Right cardiac atrium (tissue), 5 donors: Measurements from ENCODE around the gene HABP2. TPM values are rescaled to one million over a fixed set of nuclear protein-coding genes. Genes with fewer than 3 reads are reported as not detected.

ENCODE experiments used
- ATAC-seq, 2 donors: fragments of 200-7000 bp; cut with Tn5 transposase; one replicate each; pipeline versions ENCODE4 v1.8.0 to v1.9.1; 2020; ENCODE audit warnings: moderate library complexity in 2 of 2, mild to moderate bottlenecking in 1 of 2
- DNase-seq, 3 donors: peaks; one replicate each; pipeline ENCODE4 v3.0.0-alpha.2; 2020
- H3K27ac ChIP-seq: one replicate; pipeline ENCODE4 v1.5.1; 2013; ENCODE audit warnings: mild to moderate bottlenecking, low read length, control low read depth, moderate library complexity
- H3K27me3 ChIP-seq: one replicate; pipeline ENCODE4 v1.6.1; 2013; ENCODE audit not compliant: control insufficient read depth, insufficient read depth
- H3K4me1 ChIP-seq: one replicate; pipeline ENCODE4 v1.6.1; 2013; ENCODE audit warnings: low read length; ENCODE audit not compliant: control insufficient read depth, insufficient read depth
- H3K4me3 ChIP-seq: one replicate; pipeline ENCODE4 v1.5.1; 2013; ENCODE audit warnings: low read length, control low read depth
- H3K9me3 ChIP-seq: one replicate; pipeline ENCODE4 v1.6.1; 2013; ENCODE audit warnings: low read length; ENCODE audit not compliant: control insufficient read depth
- WGBS: extraction: QIAGEN DNeasy Blood & Tissue Kit; methylation state at CpG from one replicate; pipeline ENCODE4 v1.1.7; 2013; 5-methylcytosine and 5-hydroxymethylcytosine counted together
- intact Hi-C, 4 donors: fragments of 100-400 bp; cut with DNase I; formaldehyde crosslinking; loops; one replicate each; pipeline versions ENCODE4 v1.11.0 to v1.14.0; 2022 to 2023
- polyA plus RNA-seq: library from polyadenylated mRNA; stranded (reverse); fragments of 200-250 nt; gene quantifications from one replicate; pipeline ENCODE4 v1.2.3, GENCODE V29; 2013
- total RNA-seq, 4 donors: library from RNA; stranded (reverse); fragmentation: NEBNext Ultra II Directional; extraction: Animal tissue kit (Norgen Biotek cat#: 25700); gene quantifications; one replicate each; pipeline ENCODE4 v1.2.1, GENCODE V29; 2021
- donor health status: healthy with polysubstance abuse.
- donor health status: DM: no; HTN: yes; CAD: no.
- donor health status: DM: no; HTN: no; CAD: no.
- donor health status: DM: no; HTN: yes; CAD: no; lungs with severe emphysema.
- donor health status: DM: yes; HTN: yes; CAD: no.

The HABP2 gene
- total and polyA plus RNA-seq, 5 donors, result 0.07 to 0.09 TPM; not detected in 3

GRCh38 chr10:113518816-113519591, 33.8 kb upstream of the HABP2 start:
- Histone ChIP-seq H3K4me3 (no peak overlapping the region), H3K9me3 (no peaks in the 10 kb centered on the region), H3K27ac (no peak overlapping the region), H3K4me1 (no peaks in the 10 kb centered on the region), H3K27me3 (no peaks in the 10 kb centered on the region)
- DNase-seq, result no peak
- ATAC-seq, result no peak
- intact Hi-C loops, result loop anchor here in 1 of 4 donors (10.0 kb wide), 1 partner anchor 64 kb away; no protein-coding TSS in a partner anchor
- 69% methylated on average over 10 of the region's 10 CpGs for WGBS

GRCh38 chr10:113519681-113520115, 33.2 kb upstream of the HABP2 start:
- H3K27ac ChIP-seq, result no peak overlapping the region
- H3K9me3 ChIP-seq, result no peaks in the 10 kb centered on the region
- 78% methylated on average over 10 of the region's 10 CpGs for WGBS
- ATAC-seq (no peak), DNase-seq (peak in 1 of 3 donors; percentile 50)
- H3K4me1 ChIP-seq, result no peaks in the 10 kb centered on the region
- no peak overlapping the region for H3K4me3 ChIP-seq
- H3K27me3 ChIP-seq, result no peaks in the 10 kb centered on the region
- intact Hi-C loops, result loop anchor here in 1 of 4 donors (5.0 to 10.0 kb wide), 2 partner anchors 65 to 1047 kb away; no protein-coding TSS in a partner anchor

- no peak for ATAC-seq
- WGBS, result 87% methylated on average over 2 of the region's 2 CpGs
- Histone ChIP-seq H3K27me3 (no peaks in the 10 kb centered on the region), H3K4me1 (no peaks in the 10 kb centered on the region), H3K9me3 (no peaks in the 10 kb centered on the region), H3K27ac (no peak overlapping the region), H3K4me3 (no peak overlapping the region)
- DNase-seq, result no peak
- intact Hi-C loops, result loop anchor here in 1 of 4 donors (5.0 kb wide), 1 partner anchor 1048 kb away; no protein-coding TSS in a partner anchor
Observed at GRCh38 chr10:113520261-113520660, 32.6 kb upstream of the HABP2 start.

- H3K27me3 ChIP-seq, result no peaks in the 10 kb centered on the region
- 35% methylated on average over 8 of the region's 8 CpGs for WGBS
- no peaks in the 10 kb centered on the region for H3K9me3 ChIP-seq
- H3K4me1 ChIP-seq, result no peaks in the 10 kb centered on the region
- H3K4me3 ChIP-seq, result no peak overlapping the region
- intact Hi-C loops, result loop anchor here in 1 of 4 donors (5.0 kb wide), 1 partner anchor 1049 kb away; no protein-coding TSS in a partner anchor
- DNase-seq (peak; percentile 64 to 77 (median 73)), ATAC-seq (peak; percentile 73 to 79)
- H3K27ac ChIP-seq, result no peak overlapping the region
Observed at GRCh38 chr10:113520690-113521474, 32.0 kb upstream of the HABP2 start.

GRCh38 chr10:113521475-113521795, 31.4 kb upstream of the HABP2 start:
- Histone ChIP-seq H3K27ac (no peak overlapping the region), H3K4me3 (no peak overlapping the region), H3K27me3 (no peaks in the 10 kb centered on the region), H3K9me3 (no peaks in the 10 kb centered on the region), H3K4me1 (no peaks in the 10 kb centered on the region)
- WGBS, result 55% methylated on average over 2 of the region's 2 CpGs
- DNase-seq (no peak), ATAC-seq (no peak)
- intact Hi-C loops, result loop anchor here in 1 of 4 donors (5.0 kb wide), 1 partner anchor 1049 kb away; no protein-coding TSS in a partner anchor

GRCh38 chr10:113522460-113522859, 30.4 kb upstream of the HABP2 start:
- 88% methylated on average over 4 of the region's 4 CpGs for WGBS
- ATAC-seq (no peak), DNase-seq (no peak)
- no peaks in the 10 kb centered on the region for H3K27me3 ChIP-seq
- no peaks in the 10 kb centered on the region for H3K4me1 ChIP-seq
- no peaks in the 10 kb centered on the region for H3K9me3 ChIP-seq
- H3K27ac ChIP-seq, result no peak overlapping the region
- no peak overlapping the region for H3K4me3 ChIP-seq
- intact Hi-C loops, result loop anchor here in 1 of 4 donors (2.0 to 5.0 kb wide), 2 partner anchors 40 to 1050 kb away; no protein-coding TSS in a partner anchor

GRCh38 chr10:113523071-113523470, 29.8 kb upstream of the HABP2 start:
- Histone ChIP-seq H3K9me3 (no peaks in the 10 kb centered on the region), H3K27me3 (no peaks in the 10 kb centered on the region), H3K4me1 (no peaks in the 10 kb centered on the region), H3K4me3 (no peak overlapping the region), H3K27ac (no peak overlapping the region)
- intact Hi-C loops, result loop anchor here in 1 of 4 donors (2.0 to 5.0 kb wide), 2 partner anchors 40 to 1051 kb away; no protein-coding TSS in a partner anchor
- DNase-seq (no peak), ATAC-seq (no peak)
- 47% methylated on average over 5 of the region's 5 CpGs for WGBS

- H3K27me3 ChIP-seq, result no peaks in the 10 kb centered on the region
- WGBS, result 38% methylated on average over 1 of the region's 1 CpG
- no peaks in the 10 kb centered on the region for H3K4me1 ChIP-seq
- intact Hi-C loops, result loop anchor here in 1 of 4 donors (2.0 to 5.0 kb wide), 2 partner anchors 39 to 1051 kb away; no protein-coding TSS in a partner anchor
- DNase-seq, result no peak
- no peak overlapping the region for H3K27ac ChIP-seq
- H3K4me3 ChIP-seq, result no peak overlapping the region
- H3K9me3 ChIP-seq, result no peaks in the 10 kb centered on the region
- ATAC-seq, result no peak
Observed at GRCh38 chr10:113523628-113524027, 29.2 kb upstream of the HABP2 start.

GRCh38 chr10:113524120-113524519, 28.7 kb upstream of the HABP2 start:
- H3K4me1 ChIP-seq, result no peaks in the 10 kb centered on the region
- H3K9me3 ChIP-seq, result no peaks in the 10 kb centered on the region
- ATAC-seq (no peak), DNase-seq (no peak)
- no peak overlapping the region for H3K27ac ChIP-seq
- H3K4me3 ChIP-seq, result no peak overlapping the region
- intact Hi-C loops, result loop anchor here in 1 of 4 donors (5.0 kb wide), 1 partner anchor 1052 kb away; no protein-coding TSS in a partner anchor
- WGBS, result 59% methylated on average over 3 of the region's 3 CpGs
- H3K27me3 ChIP-seq, result no peaks in the 10 kb centered on the region

GRCh38 chr10:113524539-113525490, 28.0 kb upstream of the HABP2 start:
- Histone ChIP-seq H3K27me3 (no peaks in the 10 kb centered on the region), H3K9me3 (no peaks in the 10 kb centered on the region), H3K4me1 (no peaks in the 10 kb centered on the region), H3K4me3 (no peak overlapping the region), H3K27ac (no peak overlapping the region)
- WGBS, result 74% methylated on average over 11 of the region's 11 CpGs
- DNase-seq, result no peak
- ATAC-seq, result peak in 1 of 2 donors; percentile 53
- intact Hi-C loops, result loop anchor here in 1 of 4 donors (5.0 kb wide), 1 partner anchor 1053 kb away; no protein-coding TSS in a partner anchor
